ENCODE results near the gene GNA15.

GNA15 gene

DNA sequence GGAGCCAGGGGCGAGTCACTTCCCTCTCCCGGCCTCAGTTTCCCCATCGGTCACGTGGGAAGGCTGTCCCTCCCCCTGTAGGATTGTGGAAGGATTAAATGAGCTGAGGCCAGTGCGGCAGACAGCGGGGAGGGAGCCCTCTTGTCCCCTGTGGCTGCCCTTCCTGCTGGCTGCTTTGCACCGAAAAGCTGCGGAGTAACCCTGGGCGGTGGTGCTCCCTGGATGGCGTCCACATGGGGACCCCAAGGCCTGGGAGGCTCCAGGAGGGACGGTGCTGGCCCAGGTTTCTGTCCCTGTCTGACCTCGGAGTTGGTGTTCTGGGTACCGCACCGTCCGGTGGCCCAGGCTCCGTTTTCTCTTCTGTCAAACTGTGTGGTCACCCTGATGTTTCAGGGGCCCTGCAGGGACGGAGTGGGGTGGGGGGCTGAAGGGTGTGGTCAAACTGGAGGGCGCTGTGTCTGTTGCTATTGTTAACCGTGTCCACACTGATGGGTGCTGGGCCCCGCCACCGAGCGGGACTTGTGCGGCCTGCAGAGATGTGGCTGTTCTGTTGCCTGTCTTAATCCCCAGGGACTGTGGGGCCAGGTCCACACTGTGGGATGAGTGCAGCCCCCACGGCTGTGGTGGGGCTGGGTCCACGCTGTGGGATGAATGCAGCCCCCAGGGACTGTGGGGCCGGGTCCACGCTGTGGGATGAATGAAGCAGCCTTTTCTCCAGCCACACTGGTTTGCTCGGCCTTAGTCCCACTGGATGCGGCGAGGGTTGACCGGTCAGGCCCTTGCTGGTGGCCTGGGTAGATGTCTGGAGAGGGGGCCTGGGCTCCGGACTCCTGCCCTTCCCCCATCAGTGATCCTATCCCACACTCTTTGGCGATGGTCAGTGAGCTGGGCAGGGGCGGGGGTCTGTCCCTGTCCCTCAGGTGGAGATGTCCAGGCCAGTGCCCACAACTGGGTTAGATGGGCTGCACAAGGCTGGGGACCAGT lies 34.8 kb upstream of the GNA15 start:
- TF ChIP-seq, protein P1, sequence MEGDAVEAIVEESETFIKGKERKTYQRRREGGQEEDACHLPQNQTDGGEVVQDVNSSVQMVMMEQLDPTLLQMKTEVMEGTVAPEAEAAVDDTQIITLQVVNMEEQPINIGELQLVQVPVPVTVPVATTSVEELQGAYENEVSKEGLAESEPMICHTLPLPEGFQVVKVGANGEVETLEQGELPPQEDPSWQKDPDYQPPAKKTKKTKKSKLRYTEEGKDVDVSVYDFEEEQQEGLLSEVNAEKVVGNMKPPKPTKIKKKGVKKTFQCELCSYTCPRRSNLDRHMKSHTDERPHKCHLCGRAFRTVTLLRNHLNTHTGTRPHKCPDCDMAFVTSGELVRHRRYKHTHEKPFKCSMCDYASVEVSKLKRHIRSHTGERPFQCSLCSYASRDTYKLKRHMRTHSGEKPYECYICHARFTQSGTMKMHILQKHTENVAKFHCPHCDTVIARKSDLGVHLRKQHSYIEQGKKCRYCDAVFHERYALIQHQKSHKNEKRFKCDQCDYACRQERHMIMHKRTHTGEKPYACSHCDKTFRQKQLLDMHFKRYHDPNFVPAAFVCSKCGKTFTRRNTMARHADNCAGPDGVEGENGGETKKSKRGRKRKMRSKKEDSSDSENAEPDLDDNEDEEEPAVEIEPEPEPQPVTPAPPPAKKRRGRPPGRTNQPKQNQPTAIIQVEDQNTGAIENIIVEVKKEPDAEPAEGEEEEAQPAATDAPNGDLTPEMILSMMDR (IDR thresholded peaks at IDR 0.05; ENCODE audit: borderline replicate concordance, control extremely low read depth, extremely low read depth, insufficient read depth, missing control alignments) = no peak
- DNase-seq (ENCODE audit: low spot score) = no peak
- in situ Hi-C loops (cut with MboI; ENCODE audit: low sequenced_read_pairs, unreplicated experiment) = loop anchor here (10.0 kb wide), 1 partner anchor 146 kb away; no protein-coding TSS in a partner anchor

DNA sequence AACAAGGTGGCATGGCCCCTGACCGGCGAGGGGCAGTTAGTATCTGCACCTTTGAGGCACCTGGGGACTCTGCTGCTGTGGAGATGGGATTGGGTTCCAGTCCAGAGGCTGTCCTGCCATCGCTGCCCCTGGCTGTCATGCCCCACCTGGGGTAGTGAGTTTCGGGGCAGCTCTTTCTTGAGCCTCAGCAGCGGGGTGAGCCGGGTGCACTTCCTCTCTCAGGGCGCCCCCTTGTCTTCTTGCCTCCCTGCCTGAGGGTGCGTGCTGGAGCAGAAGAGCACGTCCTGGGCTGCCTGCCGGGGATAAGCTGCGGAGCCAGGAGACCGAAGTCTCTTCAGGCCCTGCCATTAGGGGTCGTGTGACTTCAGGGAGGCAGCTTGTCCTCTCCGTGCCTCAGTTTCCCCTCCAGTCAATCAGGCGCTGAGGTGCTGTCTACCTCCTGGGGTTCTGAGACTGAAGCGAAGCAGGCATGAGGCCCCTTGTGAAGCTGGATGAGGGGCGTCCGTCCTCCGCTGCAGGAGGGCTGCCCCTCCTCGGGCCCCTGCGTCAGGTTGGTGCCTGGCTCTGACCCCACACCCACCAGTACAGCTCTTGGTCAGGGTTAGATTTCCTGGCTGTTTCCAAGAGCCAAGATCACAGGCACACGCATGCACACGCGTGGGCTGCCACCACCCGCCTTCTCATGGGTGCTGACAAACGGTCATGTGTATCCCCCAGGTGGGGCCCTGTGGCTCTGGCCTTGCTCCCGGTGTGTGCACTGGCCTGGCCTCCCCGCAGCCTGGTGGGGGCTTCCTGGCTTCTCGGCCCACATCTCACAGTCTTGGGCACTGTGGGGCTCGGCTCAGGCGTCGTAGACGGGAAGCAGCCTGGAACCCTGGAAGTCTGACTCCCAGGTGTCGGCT lies 33.3 kb upstream of the GNA15 start:
- in situ Hi-C loops (cut with MboI; ENCODE audit: low sequenced_read_pairs, unreplicated experiment) = loop anchor here (10.0 kb wide), 1 partner anchor 148 kb away; no protein-coding TSS in a partner anchor
- DNase-seq (ENCODE audit: low spot score) = no peak
- TF ChIP-seq, protein P1 (IDR thresholded peaks at IDR 0.05; ENCODE audit: borderline replicate concordance, control extremely low read depth, extremely low read depth, insufficient read depth, missing control alignments) = no peak

DNA sequence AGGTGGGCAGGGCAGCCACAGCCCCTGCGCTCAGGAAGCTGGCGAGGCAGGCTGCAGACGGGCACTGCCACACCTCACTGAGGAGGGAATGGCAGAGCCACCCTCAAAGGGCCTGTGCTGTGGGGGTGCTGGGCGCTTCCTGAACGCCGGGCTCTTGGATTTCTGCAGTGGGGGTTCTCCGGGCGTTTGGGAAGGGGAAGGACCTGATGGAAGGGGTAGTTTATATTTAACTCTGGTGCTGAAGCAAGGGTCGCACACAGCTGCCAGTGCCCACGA lies 31.2 kb upstream of the GNA15 start:
- DNase-seq (ENCODE audit: low spot score) = no peak
- in situ Hi-C loops (cut with MboI; ENCODE audit: low sequenced_read_pairs, unreplicated experiment) = loop anchor here (10.0 kb wide), 1 partner anchor 150 kb away; no protein-coding TSS in a partner anchor
- TF ChIP-seq, protein P1 (IDR thresholded peaks at IDR 0.05; ENCODE audit: borderline replicate concordance, control extremely low read depth, extremely low read depth, insufficient read depth, missing control alignments) = no peak

DNA sequence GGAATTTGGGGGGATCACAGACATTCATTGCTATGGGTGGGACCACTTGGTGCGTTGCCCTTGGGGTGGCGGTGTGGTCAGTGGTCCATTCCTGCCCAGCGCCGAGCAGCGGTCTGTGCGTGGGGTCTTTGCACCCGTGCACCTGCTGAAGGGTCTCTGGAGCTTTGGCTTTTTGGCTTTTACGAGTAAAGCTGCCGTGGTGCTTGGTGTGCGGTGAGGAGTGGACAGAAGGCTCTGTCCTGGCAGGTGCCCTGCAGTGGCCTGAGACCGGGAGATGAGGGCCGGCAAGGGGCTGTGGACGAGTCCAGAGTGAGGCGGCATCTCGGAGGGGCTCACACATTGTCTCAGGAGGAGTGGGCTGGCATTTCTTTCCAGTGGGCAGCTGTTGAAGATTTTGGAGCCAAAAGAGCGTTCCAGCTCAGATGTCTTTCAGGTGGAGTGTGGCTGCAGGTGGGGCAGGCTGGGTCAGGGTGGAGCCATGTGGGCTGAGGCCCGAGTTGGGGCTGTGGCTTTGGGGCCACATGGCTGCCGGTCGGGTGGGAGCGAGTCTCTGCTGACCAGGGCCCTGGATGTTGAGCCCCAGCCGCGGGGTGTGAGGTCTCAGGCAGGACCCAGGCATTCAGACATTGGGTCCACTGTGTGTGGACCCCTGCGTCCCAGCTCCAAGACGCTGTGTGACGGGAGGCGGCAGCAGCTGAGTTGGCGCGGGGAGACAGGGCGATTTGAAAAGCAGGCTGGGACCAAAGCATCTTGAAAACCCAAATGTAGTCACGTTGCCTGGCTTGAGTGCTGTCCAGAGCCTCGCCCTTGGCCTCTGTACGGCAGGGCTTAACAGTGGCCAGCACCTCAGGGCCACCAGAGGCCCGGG lies 30.0 kb upstream of the GNA15 start:
- in situ Hi-C loops (cut with MboI; ENCODE audit: low sequenced_read_pairs, unreplicated experiment) = loop anchor here (10.0 kb wide), 1 partner anchor 151 kb away; no protein-coding TSS in a partner anchor
- TF ChIP-seq, protein P1 (IDR thresholded peaks at IDR 0.05; ENCODE audit: borderline replicate concordance, control extremely low read depth, extremely low read depth, insufficient read depth, missing control alignments) = no peak
- no peak for DNase-seq (ENCODE audit: low spot score)

DNA sequence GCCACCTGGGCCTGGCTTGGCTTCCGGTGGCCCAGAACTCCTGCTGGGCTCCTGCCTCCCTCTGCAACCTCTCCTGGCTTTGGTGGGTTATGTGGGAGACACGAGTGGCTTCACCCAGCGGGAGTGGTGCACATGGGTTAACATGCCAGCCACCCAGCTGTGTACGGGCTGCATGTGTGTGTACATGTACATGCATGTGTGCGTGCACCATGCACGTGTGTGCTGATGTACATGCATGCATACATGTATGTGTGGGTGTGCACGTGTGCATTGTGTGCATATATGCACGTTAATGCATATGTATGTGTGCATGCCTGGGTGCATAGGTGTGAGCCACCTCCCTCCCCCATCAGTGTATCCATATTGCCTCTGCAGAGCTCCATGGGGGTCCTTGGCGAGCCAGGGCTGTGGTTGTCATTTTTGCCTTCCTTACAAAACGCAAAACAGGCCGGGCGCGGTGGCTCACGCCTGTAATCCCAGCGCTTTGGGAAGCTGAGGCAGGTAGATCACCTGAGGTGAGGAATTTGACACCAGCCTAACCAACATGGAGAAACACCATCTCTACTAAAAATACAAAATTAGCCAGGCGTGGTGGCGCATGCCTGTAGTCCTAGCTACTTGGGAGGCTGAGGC lies 29.2 kb upstream of the GNA15 start:
- in situ Hi-C loops (cut with MboI; ENCODE audit: low sequenced_read_pairs, unreplicated experiment) = loop anchor here (10.0 kb wide), 1 partner anchor 152 kb away; no protein-coding TSS in a partner anchor
- DNase-seq (ENCODE audit: low spot score) = no peak
- TF ChIP-seq, protein P1 (IDR thresholded peaks at IDR 0.05; ENCODE audit: borderline replicate concordance, control extremely low read depth, extremely low read depth, insufficient read depth, missing control alignments) = no peak
